HCT116 (cell line): ENCODE results near the gene C20orf141. TPM values are rescaled to one million over a fixed set of nuclear protein-coding genes. Genes with fewer than 3 reads are reported as not detected.

Experiments used
- ATAC-seq: fragments of 200-7000 bp; cut with Tn5 transposase; 2 replicates; pipeline ENCODE4 v1.9.1; 2020; ENCODE audit warnings: mild to moderate bottlenecking, moderate library complexity
- BruUV-seq: library from RNA; stranded (reverse); fragments of 400-500 nt; replicated peaks from 2 replicates; lab custom pipeline; 2021; lab: Mats Ljungman, UMichigan
- CTCF ChIA-PET: fragments of 300-600 bp; sonication (Branson Sonifier 250); formaldehyde crosslinking; loops from one replicate; lab custom pipeline; 2021; ENCODE audit warnings: antibody characterized with exemption; lab: Charles Lee
- POLR2A ChIA-PET: fragments of 300-600, 350-600 bp; sonication (Branson Sonifier 250); formaldehyde crosslinking; loops from one replicate; lab custom pipeline; 2021; ENCODE audit warnings: antibody characterized with exemption; lab: Charles Lee
- RAD21 ChIA-PET, 2 experiments: fragments of 300-600 bp; sonication (Branson Sonifier 250); formaldehyde crosslinking; loops; one replicate each; lab custom pipeline; 2023; ENCODE audit warnings: low total read pairs in 2 of 2; ENCODE audit not compliant: uncharacterized antibody in 2 of 2, unreplicated experiment in 2 of 2, low non-redundant PET in 1 of 2; lab: Charles Lee
- DNase-seq: peaks from one replicate; pipeline ENCODE4 v3.0.0-alpha.2; 2010; ENCODE audit warnings: low read depth, low spot score
- H2AFZ ChIP-seq: fragments of 200-600 bp; shearing (Covaris generic), sonication (generic); 2 replicates; pipeline ENCODE4 v1.6.1; 2017; ENCODE audit warnings: low read depth, mixed run types, mixed read lengths, antibody characterized with exemption, low read length; ENCODE audit not compliant: poor library complexity, severe bottlenecking
- H3K27ac ChIP-seq: 2 replicates; pipeline ENCODE4 v1.5.1; 2012; ENCODE audit warnings: low read depth, low read length
- H3K27me3 ChIP-seq: fragments of 200-600 bp; sonication (generic); 2 replicates; pipeline ENCODE4 v1.6.1; 2016; ENCODE audit warnings: mixed run types, low read length, mixed read lengths; ENCODE audit not compliant: insufficient read depth
- H3K36me3 ChIP-seq, 2 experiments: fragments of 200-500 bp in 1 of 2; fragments of 200-600 bp in 1 of 2; sonication (Bioruptor generic) in 1 of 2; sonication (generic) in 1 of 2; 2 replicates each; pipeline versions ENCODE4 v1.5.1 to v1.6.1; 2014 to 2016; ENCODE audit warnings: low read length in 2 of 2, inconsistent platforms in 1 of 2, mixed read lengths in 1 of 2, mixed run types in 1 of 2; ENCODE audit not compliant: insufficient read depth in 2 of 2, control insufficient read depth in 1 of 2
- H3K4me1 ChIP-seq, 2 experiments: fragments of 200-600 bp in 1 of 2; sonication (generic) in 1 of 2; 2 replicates each; pipeline versions ENCODE4 v1.5.1 to v1.6.1; 2012 to 2017; ENCODE audit warnings: low read length in 2 of 2, inconsistent platforms in 1 of 2, mild to moderate bottlenecking in 1 of 2, mixed read lengths in 1 of 2, mixed run types in 1 of 2, moderate library complexity in 1 of 2; ENCODE audit not compliant: insufficient read depth in 2 of 2, control insufficient read depth in 1 of 2
- H3K4me2 ChIP-seq: fragments of 200-600 bp; sonication (generic); 2 replicates; pipeline ENCODE4 v1.6.1; 2017; ENCODE audit warnings: mixed run types, low read length, mixed read lengths
- H3K4me3 ChIP-seq, 2 experiments: fragments of 200-600 bp in 1 of 2; sonication (generic) in 1 of 2; replicated peaks in 1 of 2; 2 replicates each; pipeline ENCODE4 v1.5.1; 2011 to 2016; ENCODE audit warnings: low read length in 2 of 2, control low read depth in 1 of 2, low read depth in 1 of 2, mild to moderate bottlenecking in 1 of 2, mixed read lengths in 1 of 2, mixed run types in 1 of 2
- H3K79me2 ChIP-seq: fragments of 200-600 bp; sonication (generic); 2 replicates; pipeline ENCODE4 v1.6.1; 2017; ENCODE audit warnings: mild to moderate bottlenecking, mixed run types, low read length, moderate library complexity, mixed read lengths; ENCODE audit not compliant: insufficient read depth
- H3K9ac ChIP-seq: fragments of 200-600 bp; sonication (generic); 2 replicates; pipeline ENCODE4 v1.6.1; 2016; ENCODE audit warnings: low read length, mixed read lengths
- H3K9me2 ChIP-seq: fragments of 200-600 bp; sonication (generic), shearing (Covaris generic); 2 replicates; pipeline ENCODE4 v1.6.1; 2017; ENCODE audit warnings: mixed run types, mild to moderate bottlenecking, moderate library complexity; ENCODE audit not compliant: insufficient read depth
- H3K9me3 ChIP-seq, 2 experiments: fragments of 200-500 bp in 1 of 2; fragments of 200-600 bp in 1 of 2; sonication (Bioruptor generic) in 1 of 2; sonication (generic) in 1 of 2; 2 replicates each; pipeline ENCODE4 v1.6.1; 2014 to 2017; ENCODE audit warnings: low read length in 2 of 2, mixed read lengths in 2 of 2, inconsistent platforms in 1 of 2, low read depth in 1 of 2, mild to moderate bottlenecking in 1 of 2, mixed run types in 1 of 2, moderate library complexity in 1 of 2; ENCODE audit not compliant: control insufficient read depth in 1 of 2, insufficient read depth in 1 of 2
- H4K20me1 ChIP-seq: fragments of 200-600 bp; sonication (generic), shearing (Covaris generic); 2 replicates; pipeline ENCODE4 v1.6.1; 2017; ENCODE audit warnings: mixed run types, mild to moderate bottlenecking, moderate library complexity; ENCODE audit not compliant: insufficient read depth
- ATF3 ChIP-seq: IDR thresholded peaks from 2 replicates; pipeline ENCODE4 v1.6.1; 2012
- CBX3 ChIP-seq: IDR thresholded peaks from 2 replicates; pipeline ENCODE4 v1.6.1; 2012; ENCODE audit warnings: low read depth
- CTCF ChIP-seq, 3 experiments: fragments of 200-600 bp in 1 of 3; sonication (generic) in 1 of 3; IDR thresholded peaks in 2 of 3; conservative IDR thresholded peaks in 1 of 3; 2 replicates each; pipeline ENCODE4 v1.5.1; 2012 to 2017; ENCODE audit warnings: low read depth in 2 of 3, low read length in 2 of 3, antibody characterized with exemption in 1 of 3, borderline replicate concordance in 1 of 3, control low read depth in 1 of 3, mild to moderate bottlenecking in 1 of 3, mixed read lengths in 1 of 3, mixed run types in 1 of 3, moderate library complexity in 1 of 3; ENCODE audit not compliant: insufficient read depth in 1 of 3
- EGR1 ChIP-seq: IDR thresholded peaks from 2 replicates; pipeline ENCODE4 v1.6.1; 2012; ENCODE audit warnings: low read depth
- EZH2 ChIP-seq: fragments of 200-600 bp; sonication (generic); IDR thresholded peaks from 2 replicates; pipeline ENCODE4 v1.6.1; 2017; ENCODE audit warnings: antibody characterized with exemption, mixed run types
- FOSL1 ChIP-seq: IDR thresholded peaks from 2 replicates; pipeline ENCODE4 v1.6.1; 2012; ENCODE audit warnings: low read depth
- JUND ChIP-seq: IDR thresholded peaks from 2 replicates; pipeline ENCODE4 v1.6.1; 2012
- POLR2A ChIP-seq: IDR thresholded peaks from 2 replicates; pipeline ENCODE4 v1.7.0; 2011; ENCODE audit warnings: borderline replicate concordance; ENCODE audit not compliant: insufficient read depth, insufficient read length; ENCODE audit errors: extremely low read depth
- POLR2AphosphoS5 ChIP-seq: IDR thresholded peaks from 2 replicates; pipeline ENCODE4 v1.6.1; 2011; ENCODE audit warnings: mild to moderate bottlenecking, low read depth, low read length, moderate library complexity
- RAD21 ChIP-seq: IDR thresholded peaks from 2 replicates; pipeline ENCODE4 v1.6.1; 2012; ENCODE audit warnings: low read depth, mild to moderate bottlenecking
- SIN3A ChIP-seq: IDR thresholded peaks from 2 replicates; pipeline ENCODE4 v1.6.1; 2012; ENCODE audit warnings: low read depth
- SP1 ChIP-seq: IDR thresholded peaks from 2 replicates; pipeline ENCODE4 v1.6.1; 2012; ENCODE audit warnings: low read depth
- TCF7L2 ChIP-seq: IDR thresholded peaks from 2 replicates; pipeline ENCODE4 v1.7.0; 2011; ENCODE audit warnings: borderline replicate concordance, inconsistent platforms; ENCODE audit not compliant: insufficient read depth, insufficient read length; ENCODE audit errors: extremely low read depth
- YY1 ChIP-seq: IDR thresholded peaks from 2 replicates; pipeline ENCODE4 v1.6.1; 2011; ENCODE audit warnings: low read length, low read depth, moderate library complexity, mild to moderate bottlenecking; ENCODE audit not compliant: insufficient replicate concordance; ENCODE audit errors: extremely low read depth
- ZBTB33 ChIP-seq: IDR thresholded peaks from 2 replicates; pipeline ENCODE4 v1.6.1; 2011; ENCODE audit warnings: mild to moderate bottlenecking, low read length, moderate library complexity; ENCODE audit not compliant: insufficient replicate concordance; ENCODE audit errors: extremely low read depth
- ZFX ChIP-seq: fragments of 450-650 bp; IDR thresholded peaks from 2 replicates; pipeline ENCODE4 v1.6.1; 2017
- ZNF274 ChIP-seq: fragments of 200-500 bp; sonication (Bioruptor generic); IDR thresholded peaks from 2 replicates; pipeline ENCODE4 v1.6.1; 2014; ENCODE audit warnings: mild to moderate bottlenecking, low read depth, low read length, inconsistent platforms
- intact Hi-C: fragments of 100-400 bp; cut with micrococcal nuclease; formaldehyde crosslinking; loops from 2 replicates; pipeline ENCODE4 v1.10.0; 2022
- total RNA-seq: library from RNA; stranded (reverse); gene quantifications from one replicate; pipeline ENCODE4 v1.2.1, GENCODE V29; 2021; ENCODE audit not compliant: unreplicated experiment

C20orf141 gene
- total RNA-seq, 1 experiment from 2014 or later, result not detected

- no peaks in the 10 kb centered on the region for H4K20me1 ChIP-seq
- no peaks in the 10 kb centered on the region for H3K27me3 ChIP-seq
- peak; percentile 84 for ATAC-seq
- POLR2A ChIA-PET, result no interaction called here
- H2AFZ ChIP-seq, result no peak overlapping the region
- no peak overlapping the region for H3K9ac ChIP-seq
- H3K27ac ChIP-seq, result no peak overlapping the region
- TF ChIP-seq RAD21 (peak; percentile 43), SIN3A (no peak), CBX3 (no peak), POLR2AphosphoS5 (no peak), TCF7L2 (no peak), CTCF (IDR thresholded peaks at IDR 0.05 in 2 of 3, conservative IDR thresholded peaks at IDR 0.05 in 1 of 3; ENCODE audit: borderline replicate concordance in 1 of 3, insufficient read depth in 1 of 3, low read depth in 2 of 3, low read length in 2 of 3) (peak in 2 of 3 experiments; percentile 51; a peak in 4 of 6 replicates)
- TF ChIP-seq, all 23 proteins: peak for 2
- Histone ChIP-seq H3K4me1 (peaks cover 0 to 16% of the 10 kb centered on the region in 2 experiments; a peak in 1 of 4 replicates), H3K4me2 (no peak overlapping the region), H3K79me2 (no peaks in the 10 kb centered on the region), H3K9me2 (no peaks in the 10 kb centered on the region), H3K4me3 (no peak overlapping the region), H3K36me3 (no peaks in the 10 kb centered on the region), H3K9me3 (peaks cover 4 to 8% of the 10 kb centered on the region in 2 experiments; a peak in 1 of 4 replicates)
- intact Hi-C loops, result no loop called here
- ChIA-PET CTCF (no interaction called here), RAD21 (no interaction called here)
- DNase-seq, result no peak
- BruUV-seq, result no TSS peak
Measured at GRCh38 chr20:2816583-2817340, 2.0 kb downstream of the C20orf141 start.

- RAD21 ChIA-PET, result no interaction called here
- Histone ChIP-seq H4K20me1 (no peaks in the 10 kb centered on the region), H3K79me2 (no peaks in the 10 kb centered on the region), H3K9me2 (no peaks in the 10 kb centered on the region), H3K36me3 (no peaks in the 10 kb centered on the region), H3K4me3 (no peak overlapping the region), H3K27me3 (peaks cover 3% of the 10 kb centered on the region; the same call in 1 of the 2 replicates), H3K4me2 (no peak overlapping the region), H3K27ac (no peak overlapping the region), H3K9ac (no peak overlapping the region), H3K4me1 (peaks cover 3 to 20% of the 10 kb centered on the region in 2 experiments; a peak in 3 of 4 replicates), H3K9me3 (peaks cover 2% of the 10 kb centered on the region in 2 experiments; a peak in 1 of 4 replicates), H2AFZ (no peak overlapping the region)
- ATAC-seq (no peak), DNase-seq (no peak)
- BruUV-seq, result no TSS peak
- CTCF ChIA-PET, result no interaction called here
- POLR2A ChIA-PET, result no interaction called here
- intact Hi-C loops, result no loop called here
- TF ChIP-seq ZFX (no peak), FOSL1 (no peak), ZNF274 (no peak), EZH2 (no peak), SIN3A (no peak), POLR2AphosphoS5 (no peak), SP1 (no peak), ZBTB33 (no peak), ATF3 (no peak), YY1 (no peak), JUND (no peak), EGR1 (no peak), CBX3 (no peak), POLR2A (no peak)
Measured at GRCh38 chr20:2817341-2817726, 2.5 kb downstream of the C20orf141 start.
